GM18520 (cell line): ENCODE measurements around the gene CPEB4.

ENCODE experiments used
- ATAC-seq: cut with Tn5 transposase; IDR thresholded peaks from one replicate; pipeline ENCODE4 v1.9.1; 2021; ENCODE audit not compliant: unreplicated experiment

CPEB4 gene

GRCh38 chr5:173971681-173972345 is 83.7 kb downstream of the CPEB4 start:
- no peak for ATAC-seq

GRCh38 chr5:173972607-173972924 is 84.4 kb downstream of the CPEB4 start:
- ATAC-seq, result no peak

GRCh38 chr5:173972925-173973615 is 84.9 kb downstream of the CPEB4 start:
- no peak for ATAC-seq

DNA sequence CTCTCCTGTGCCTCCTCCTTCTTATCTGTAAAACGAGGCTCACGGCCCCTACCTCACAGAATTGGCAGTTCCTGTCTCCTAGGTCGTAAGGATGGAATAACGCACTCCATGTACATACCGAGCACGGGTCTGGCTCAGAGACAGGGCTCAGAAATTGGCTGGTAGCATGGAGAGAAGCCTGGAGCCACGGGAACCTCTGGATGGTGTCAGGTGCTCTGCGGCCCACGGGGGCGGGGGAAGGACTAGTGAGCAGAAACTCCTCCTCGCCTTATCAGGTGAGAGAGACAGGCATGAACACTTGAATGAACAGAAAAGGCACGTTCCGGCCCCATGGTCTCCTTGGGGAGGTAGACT is 85.4 kb downstream of the CPEB4 start:
- no peak for ATAC-seq

GRCh38 chr5:173974688-173975239 is 86.6 kb downstream of the CPEB4 start:
- no peak for ATAC-seq

GRCh38 chr5:173981185-173981761 is 93.1 kb downstream of the CPEB4 start:
- ATAC-seq, result no peak

- no peak for ATAC-seq
Measured at GRCh38 chr5:173984218-173984617, 96.1 kb downstream of the CPEB4 start.

DNA sequence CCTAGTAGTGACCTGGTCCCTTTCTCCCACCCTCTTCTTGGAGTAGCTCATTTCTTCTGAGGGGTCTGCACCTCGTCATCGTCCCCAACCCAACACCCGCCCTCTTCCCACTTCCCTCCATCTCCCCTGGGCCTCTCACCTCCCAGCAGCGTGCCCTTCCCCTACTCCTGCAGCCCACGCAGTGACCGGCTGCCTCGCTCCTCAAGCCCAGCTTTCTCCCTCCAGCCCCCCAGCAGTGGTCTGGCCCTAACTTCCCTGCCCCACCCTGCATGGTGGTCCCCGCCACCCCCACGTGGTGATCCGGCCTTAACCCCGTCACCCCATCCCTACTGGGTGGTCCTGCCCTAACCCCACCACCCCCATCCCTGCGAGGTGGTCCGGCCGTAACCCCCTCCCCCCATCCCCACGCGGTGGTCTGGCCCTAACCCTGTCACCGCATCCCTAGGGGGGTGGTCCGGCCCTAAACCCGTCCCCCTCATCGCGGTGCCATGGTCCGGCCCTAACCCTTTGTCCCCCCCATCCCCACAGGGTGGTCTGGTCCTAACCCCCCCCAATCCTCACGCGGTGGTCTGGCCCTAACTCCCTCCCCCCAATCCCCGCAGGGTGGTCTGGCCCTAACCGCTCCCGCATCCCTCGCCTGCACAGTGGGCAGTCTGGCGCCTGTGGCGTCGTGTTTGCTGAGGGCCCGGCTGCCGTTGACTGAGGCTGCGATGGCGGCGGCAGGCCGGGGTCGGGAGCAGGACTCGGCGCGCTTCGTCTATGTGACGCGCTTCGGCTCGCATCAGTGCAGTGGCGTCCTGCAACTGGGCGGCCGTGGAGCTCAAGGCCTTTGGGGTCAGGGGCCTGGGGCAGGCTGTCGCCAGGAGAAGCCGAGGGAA is 100.6 kb downstream of the CPEB4 start, which contains the start of gene C5orf47:
C5orf47 (plus strand) TSS at position 617 of the 878 bp plus-strand sequence; CDS start at position 711, 94 bp downstream.
- no peak for ATAC-seq

DNA sequence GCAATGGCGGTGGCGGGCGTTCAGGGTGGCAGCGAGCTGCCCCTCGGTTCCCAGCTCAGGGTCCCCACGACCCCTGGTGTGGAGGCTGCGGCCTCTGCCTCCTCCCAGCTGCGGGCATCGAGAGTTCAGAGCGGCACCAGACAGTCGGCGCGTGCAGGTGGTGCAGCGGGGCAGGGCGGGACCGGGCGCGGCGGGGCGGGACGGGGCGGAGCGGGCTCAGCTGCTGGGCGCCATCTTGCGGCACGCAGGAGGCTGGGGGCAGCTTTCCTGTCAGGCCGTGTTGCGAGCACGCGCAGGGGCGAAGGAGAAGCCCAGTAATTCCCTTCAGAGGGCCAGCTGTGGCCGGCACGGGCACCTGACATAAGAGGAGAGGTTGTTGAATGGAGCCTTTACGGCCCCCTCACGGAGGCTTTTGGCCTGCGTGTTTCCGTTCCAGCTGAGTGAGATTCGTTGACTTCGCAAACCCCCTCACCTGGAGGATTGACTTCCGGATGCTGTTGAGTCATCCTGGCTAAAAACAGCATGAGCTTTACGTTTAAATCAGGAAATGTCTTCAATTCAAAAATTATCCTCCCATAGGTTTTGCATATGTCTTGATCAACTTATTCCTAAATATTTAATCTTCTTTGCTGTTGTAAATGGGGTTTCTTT is 101.4 kb downstream of the CPEB4 start:
- ATAC-seq, result no peak

DNA sequence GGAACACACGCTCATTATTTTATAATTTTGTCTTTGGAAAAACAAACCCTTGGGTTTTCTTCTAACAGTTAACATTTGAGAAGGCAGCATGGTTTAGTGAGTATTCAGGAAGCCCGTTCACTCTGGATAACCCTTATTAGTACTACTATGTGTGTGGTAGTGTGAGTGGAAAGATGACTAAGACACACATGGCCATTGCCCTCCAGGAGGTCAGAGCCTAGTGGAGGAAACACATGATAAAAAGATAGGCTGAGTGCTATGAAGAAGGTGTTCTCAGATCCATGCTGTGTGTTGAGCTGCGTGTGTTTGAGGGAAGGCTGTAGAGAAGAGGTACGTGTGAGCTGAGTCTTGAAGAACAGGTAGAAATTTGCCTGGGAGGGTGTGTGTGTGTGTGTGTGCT is 109.2 kb downstream of the CPEB4 start:
- no peak for ATAC-seq

DNA sequence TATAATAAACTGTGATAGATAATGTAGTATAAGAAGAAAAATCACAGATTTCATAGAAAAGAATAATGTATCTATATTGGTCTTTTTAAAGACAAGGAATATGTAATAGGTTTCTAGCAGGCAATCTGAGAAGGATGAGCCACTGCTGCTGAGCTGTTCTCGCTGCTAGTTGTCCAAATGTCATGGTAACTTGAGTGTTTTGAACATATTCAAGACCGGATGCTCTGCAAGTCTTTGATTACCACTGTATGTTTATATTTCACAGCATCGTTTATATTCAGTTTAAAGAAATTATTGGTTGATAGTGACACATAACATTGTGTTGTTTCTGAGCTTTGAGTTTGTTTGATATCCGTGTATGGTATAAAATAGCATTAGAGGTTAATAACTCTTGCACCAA is 110.4 kb downstream of the CPEB4 start:
- ATAC-seq, result no peak

GRCh38 chr5:174000076-174000475 is 111.9 kb downstream of the CPEB4 start:
- ATAC-seq, result no peak

DNA sequence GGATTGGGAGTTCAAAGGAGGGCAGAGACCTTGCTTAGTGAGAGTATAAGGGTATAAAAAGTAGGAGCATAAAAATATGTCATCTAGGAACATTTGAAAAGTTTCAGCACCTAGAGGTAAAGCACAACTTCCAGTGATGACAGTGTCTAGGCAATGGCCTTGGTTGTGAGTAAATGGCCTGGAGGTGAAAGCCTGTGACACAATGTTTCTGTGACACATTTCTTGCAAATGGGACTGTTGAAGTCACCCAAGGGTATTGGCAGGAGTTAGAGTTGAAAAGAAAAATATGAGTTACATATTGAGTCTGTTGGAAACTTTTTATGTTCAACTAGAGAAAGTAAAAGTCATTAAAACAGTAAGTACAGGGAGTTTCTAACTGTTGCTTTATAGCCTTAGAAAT is 115.6 kb downstream of the CPEB4 start:
- ATAC-seq, result no peak

DNA sequence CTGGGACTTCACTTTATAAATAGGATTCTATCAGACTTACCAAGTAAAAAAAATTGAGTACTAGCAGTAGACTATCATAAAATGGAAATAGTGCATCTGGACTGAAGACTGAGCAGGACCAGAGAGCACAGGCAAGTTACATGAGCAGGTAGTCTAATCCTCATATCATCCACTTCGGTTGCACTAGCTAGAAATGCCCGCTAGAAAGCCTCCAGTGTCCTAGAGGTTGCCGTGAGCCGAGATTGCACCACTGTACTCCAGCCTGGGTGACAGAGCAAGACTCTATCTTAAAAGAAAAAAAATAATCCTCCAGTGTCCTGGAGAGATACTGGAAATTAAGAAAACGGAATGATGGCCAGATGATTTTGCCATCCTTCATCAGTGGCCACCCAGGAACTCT is 120.8 kb downstream of the CPEB4 start:
- no peak for ATAC-seq

GRCh38 chr5:174010365-174010764 is 122.2 kb downstream of the CPEB4 start:
- no peak for ATAC-seq

DNA sequence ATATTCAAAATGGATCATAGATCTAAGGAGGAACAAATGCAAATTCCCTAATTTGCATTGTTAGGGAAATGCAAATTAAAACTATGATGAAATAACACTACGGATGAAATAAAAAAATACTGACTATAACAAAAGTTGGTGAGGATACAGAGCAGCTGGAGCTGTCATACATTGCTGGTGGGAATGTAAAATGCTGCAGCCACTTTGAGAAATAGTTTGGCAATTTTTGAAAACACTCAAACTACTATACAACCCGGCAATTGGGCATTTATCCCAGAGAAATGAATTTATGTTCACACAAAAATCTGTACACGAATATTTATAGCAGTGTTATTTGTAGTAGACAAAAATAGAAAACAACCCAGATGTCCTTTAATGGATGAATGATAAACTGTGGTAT is 123.3 kb downstream of the CPEB4 start:
- no peak for ATAC-seq
